Activated CD4-positive, alpha-beta T cell treated with anti-CD3 and anti-CD28 coated beads, Interleukin-2, Interleukin-6, amounts not matched to agents 100 ng/mL and 50 ng/mL, durations not matched to agents 16 hours and 8 hours (primary cell): ENCODE results near the gene LAMB2.

Experiments
- DNase-seq: peaks from one replicate; pipeline ENCODE4 v3.0.0-alpha.2; 2020

LAMB2 gene

DNA sequence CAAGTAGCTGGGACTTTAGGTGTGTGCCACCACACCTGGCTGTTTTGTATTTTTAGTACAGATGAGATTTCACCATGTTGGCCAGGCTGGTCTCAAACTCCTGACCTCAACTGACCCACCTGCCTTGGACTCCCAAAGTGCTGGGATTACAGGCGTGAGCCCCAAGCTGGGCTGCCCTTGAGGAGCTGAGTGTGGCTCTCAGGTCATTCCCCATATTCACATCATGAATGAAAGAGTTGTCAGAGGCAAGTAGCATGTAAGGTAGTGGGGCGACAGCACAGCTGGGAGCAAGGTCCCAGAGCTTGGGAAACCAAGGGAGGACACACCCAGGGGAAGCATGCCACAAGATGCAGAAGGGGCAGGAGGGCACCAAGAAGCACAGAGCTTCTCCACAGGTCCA, 28.3 kb upstream of the LAMB2 start:
- DNase-seq, result no peak

DNA sequence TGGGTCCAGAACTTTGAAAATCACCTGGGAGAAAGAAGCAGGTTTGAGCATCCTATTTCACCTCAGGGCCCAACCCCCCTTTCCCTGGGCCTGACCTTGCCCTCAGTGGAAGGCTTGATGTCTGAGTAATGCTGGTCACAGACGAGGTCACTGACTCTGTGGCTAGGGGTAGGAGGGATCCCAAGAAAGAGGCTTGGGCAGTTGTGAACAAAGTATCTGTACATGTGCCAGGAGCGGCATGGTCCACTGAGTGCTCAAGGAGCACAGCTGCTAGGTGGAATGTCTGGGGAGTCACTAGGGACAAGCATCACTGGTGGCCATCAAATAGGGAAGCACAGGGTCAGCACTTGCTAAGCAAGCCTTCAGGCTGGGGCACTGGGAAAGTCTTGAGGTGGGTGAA, 25.9 kb upstream of the LAMB2 start:
- DNase-seq, result no peak

DNA sequence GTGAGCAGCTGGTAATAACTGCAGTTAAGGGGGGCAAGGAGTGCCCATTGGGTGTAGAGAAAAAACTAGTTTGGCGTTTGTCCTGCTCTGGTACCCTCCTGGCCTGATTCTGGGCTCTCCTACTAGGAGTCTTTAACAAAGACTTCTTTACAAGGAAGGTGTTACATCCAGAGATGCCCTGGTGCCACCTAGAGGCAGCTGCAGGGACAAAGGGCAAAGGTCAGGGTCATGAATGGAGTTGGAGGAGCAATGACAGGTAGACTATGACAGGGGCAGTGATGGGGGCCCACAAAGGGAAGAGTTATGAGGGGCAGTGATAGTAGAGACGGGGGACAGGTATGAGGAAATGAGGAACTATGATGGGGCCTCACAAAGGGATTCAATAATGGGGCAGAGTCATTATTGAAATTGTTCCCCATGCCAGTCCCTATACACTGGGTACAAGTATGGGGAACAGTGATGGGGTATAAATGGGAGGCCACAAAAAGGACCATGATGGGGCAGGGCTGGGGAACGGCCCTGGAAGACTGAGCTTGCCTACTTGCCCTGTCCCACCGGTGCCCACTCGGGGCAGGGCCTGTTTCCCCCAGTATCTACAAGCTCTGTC, 25.4 kb upstream of the LAMB2 start:
- peak; percentile 71 for DNase-seq

DNA sequence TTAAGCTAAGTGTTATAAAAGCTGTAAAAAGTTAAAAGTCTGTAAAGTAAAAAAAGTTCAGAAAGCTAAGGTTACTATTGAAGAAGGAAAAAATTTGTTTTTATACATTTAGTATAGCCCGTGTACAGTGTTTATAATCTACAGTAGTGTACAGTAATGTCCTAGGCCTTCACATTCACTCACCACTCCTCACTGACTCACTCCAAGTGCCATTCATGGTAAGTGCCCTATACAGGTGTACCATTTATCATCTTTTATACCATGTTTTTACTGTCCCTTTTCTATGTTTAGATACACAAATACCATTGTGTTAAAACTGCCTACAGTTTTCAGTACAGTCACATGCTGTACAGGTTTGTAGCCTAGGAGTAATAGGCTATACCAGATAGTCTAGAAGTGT, 24.4 kb upstream of the LAMB2 start:
- no peak for DNase-seq

DNA sequence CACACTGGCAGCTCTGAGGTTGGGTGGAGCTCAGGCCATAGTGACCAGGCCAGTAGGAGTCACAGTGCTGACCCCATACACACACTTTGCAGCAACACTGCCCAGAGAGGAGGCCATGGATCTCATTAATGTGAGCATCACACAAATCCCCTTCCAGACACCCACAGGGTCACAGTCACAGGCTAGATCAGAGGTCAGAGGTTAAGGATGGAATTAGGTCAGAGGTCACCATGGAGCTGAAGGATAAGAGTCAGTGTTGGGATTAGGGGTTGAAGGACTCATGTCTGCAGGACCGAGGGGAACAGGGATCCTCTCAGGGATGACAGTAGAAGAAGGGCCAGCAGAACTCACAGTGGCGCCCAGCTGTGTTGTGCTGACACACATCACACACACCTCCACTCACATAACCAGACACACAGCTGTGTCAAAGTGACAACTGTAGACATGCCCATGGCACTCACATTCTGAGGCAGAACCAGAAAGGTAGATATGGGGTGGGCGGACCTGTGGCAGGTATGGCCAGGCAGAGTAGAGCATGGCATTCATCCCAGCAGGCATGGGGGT, 20.6 kb upstream of the LAMB2 start:
- DNase-seq, result no peak

DNA sequence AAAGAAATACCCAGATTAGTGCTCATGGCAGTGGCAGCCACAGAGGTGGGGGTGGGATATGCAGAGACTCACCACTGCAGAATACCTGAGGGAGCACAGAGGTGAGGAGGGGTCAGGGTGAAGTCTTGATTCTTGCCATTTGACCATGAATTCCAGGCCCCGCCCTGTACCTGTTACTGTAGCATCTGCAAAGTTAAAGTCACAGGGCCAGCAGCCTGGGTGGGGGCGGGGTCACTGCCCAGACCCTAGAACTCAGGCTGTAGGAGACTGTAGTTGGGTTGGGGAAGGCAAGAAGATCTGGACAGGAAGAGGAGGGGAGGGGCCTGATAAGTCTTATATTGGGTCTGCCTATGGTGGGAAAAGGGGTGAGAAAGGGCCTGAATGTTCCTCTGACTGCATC, 18.8 kb upstream of the LAMB2 start:
- DNase-seq, result no peak

DNA sequence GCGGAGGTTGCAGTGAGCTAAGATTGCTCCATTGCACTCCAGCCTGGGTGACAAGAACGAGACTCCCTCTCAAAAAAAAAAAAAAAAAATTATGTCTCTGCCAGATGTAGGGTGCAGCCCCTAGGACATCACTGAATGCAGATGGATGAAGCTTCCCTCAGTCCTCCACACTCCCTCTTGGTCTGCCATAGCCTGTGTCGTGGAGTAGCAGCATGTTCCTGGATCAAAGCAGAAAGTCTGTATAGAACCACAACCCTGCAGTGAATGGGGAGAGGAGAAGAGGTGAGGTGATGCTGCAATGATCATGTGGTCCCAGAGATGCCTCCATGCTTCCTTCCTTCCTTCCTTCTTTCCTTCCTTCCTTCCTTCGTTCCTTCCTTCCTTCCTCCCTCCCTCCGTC, 15.3 kb upstream of the LAMB2 start:
- DNase-seq, result no peak

DNA sequence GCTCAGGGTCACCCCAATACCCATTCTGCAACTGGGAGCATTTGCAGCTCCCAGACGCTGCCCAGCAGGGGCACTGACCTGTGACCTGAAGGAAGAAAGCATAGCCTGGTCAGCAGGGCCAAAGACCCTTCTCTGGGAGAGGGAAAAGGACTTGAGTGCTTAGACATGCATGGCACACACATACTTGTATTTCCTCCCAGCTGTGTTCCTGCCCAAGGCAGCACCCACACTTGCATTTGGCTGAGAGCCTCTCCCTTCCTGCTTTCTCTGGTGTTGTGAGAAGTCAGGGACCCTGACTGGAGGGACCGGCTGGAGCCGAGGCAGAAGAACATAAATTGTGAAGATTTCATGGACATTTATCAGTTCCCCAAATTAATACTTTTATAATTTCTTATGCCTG, 7.2 kb upstream of the LAMB2 start:
- no peak for DNase-seq

DNA sequence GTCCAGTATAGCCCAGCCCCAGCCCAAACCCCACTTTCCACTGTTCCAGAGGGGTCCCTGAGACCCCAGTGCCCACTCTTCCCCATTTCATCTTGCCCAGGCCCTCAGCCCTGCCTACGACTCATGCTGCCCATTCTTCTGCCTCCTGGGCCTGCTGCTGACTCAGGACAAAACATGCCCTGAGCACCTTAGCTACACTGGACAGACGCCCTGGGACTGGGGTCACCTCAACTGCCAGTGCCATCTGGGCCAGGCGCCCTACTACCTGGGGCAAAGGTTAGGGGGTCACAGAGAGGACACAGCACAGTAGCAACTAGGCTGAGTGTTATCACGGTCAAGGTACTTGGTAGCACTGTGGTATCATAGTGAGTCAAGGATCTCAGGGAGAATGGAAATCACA, 2.6 kb upstream of the LAMB2 start:
- no peak for DNase-seq

DNA sequence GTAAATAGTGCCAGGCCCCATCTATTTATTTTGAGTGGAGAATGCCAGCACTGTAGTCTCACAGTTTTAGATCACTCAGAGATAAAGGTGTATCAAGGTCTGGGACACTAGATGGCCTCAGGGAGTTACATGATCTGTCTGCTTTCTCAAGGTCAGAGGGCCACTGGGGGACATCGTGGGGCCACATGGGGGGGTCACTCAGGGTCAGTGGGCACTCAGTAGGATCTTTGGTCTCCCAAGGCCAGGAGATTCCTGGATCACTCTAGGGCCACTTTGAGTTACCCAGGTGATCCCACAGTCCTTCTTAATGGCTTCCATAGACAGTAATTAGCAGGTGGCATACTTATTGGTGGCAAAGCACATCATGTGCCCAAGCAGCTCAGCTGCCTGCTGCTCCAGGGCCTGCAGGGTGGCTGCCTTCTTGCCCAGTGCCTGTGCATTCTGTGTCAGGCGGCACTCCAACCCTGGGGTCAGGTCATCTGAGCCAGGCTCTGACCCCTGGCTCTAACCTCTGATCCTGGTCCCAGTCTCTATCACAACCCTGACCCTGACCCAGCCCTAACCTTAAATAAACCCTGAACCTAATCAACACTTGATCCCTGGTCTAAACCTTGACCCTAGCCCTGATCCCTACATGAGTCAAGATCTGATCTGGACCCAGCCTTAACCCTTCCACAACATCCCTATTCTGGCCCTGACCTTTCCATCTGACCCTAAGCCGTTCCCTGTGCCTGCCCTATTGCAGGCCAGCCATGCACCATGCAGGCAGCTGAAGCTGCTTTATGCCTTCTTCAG, 1.8 kb upstream of the LAMB2 start:
- no peak for DNase-seq

DNA sequence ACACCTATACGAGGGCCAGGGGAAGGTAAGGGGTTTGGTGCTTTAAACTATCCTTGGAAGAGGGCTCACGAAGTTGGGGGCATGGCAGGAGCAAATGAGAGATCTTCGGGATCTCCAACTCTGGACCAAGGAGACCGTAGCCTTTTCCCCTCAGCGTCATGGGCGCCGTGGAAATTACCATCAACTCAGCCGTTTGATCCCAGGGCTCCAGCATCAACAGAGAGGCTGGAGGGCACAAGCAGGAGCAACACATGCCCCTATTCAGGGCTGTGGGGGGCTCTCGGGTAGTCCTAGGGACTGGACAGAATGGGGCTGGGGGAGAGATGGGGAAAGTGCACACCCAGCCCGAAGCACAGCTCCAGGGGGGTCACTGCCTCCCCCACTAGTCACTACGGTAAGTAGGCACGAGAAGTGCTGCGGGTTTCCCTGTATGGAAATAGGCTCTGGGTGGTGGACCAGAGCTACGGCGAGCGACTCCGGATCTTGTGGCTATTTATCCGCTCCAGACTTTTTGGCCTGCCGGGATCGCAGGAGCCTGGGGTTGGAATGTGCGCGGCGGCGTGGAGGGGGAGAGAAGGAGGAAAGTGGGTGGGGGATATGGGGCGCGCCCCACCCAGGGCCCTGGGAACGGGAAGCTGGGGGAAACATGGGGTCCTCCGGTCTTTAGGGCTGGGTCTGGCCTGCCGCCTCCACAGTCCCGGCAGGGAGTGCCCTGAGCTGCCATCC, 539 bp upstream of the LAMB2 start:
- no peak for DNase-seq

DNA sequence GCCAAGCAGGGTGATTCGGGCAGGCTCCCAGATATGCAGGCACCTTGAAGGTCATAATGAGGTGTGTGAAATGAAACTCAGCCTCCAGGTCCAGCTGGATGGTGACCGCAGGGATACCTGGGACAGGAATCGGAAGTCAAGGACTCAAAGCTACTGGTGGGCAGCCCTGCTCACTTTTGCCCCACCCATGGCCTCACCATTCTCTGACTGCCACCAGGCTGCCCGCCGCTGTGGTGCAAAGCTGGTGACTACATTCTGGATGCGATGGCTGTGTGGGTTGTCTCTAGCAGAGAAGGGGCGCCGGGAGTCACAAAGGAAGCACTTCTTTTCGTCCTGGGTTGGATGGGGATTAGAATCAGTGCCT, 795 bp downstream of the LAMB2 start:
- DNase-seq, result no peak

DNA sequence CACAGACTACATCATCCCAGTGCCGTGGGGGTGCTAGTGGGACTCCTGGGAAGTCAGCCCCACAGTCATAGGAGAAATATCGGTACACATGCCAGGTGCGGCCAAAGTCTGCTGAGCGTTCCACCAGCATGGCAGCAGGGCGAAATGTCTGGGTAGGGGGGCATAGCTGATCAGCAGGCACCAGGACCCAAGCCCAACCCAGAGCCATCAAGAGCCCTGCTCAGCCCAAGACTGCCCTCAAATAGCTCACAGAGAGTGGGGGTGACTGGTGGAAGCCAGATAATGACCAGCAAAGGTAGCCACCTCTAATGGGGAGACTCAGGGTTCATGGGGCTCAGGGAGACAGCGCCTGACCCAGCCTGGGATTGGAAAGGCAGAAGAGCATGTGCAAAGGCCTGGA, 1.3 kb downstream of the LAMB2 start:
- DNase-seq, result no peak

DNA sequence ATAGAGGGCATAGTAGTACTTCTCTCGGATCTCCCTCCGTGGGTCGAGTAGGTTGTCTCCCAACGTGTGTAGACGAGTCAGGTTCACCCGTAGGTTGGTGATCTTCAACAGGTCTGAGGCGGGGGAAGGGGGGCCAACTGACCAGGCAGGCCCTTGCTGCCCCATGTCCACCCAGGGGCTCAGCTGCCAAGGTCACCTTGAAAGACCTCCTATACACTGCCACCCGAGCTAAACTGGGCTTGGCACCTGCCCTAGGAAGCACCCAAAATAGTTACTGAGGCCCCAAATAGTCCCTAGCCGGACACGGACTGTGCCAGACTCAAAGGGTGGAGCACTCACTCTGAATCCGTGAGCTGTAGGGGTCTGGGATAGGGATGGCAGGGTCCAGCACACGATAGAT, 1.8 kb downstream of the LAMB2 start:
- no peak for DNase-seq

DNA sequence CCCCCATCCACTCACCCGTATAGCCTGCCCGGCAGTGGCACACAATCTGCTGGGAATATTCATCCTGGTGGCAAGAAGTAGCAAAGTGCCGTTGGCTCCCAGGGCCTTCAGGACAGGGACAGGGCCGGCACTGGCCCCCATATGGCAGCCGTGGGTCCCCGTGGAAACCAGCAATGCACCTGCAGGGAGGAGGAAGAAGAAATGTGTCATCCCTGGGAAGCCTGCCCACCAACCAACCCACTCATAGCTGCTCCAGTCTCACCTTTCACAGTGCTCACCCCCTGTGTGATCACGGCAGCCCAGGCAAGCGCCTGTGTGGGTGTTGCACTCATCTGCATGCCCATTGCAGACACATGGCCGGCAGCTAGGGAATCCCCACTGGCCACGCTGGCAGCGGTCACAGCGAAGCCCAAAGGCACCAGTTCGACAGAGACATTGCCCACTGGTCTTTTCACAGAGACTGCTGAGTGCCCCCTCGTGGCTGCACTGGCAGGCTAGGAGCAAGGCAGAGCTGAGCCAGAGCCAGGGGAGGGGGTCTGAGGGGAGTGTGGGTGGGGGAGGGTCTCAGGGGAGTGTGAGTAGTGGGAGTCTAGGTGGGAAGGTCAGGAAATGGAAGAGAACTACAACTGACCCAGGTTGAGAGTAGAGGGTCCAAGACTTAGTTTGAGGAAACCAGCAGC, 7.7 kb downstream of the LAMB2 start:
- no peak for DNase-seq

DNA sequence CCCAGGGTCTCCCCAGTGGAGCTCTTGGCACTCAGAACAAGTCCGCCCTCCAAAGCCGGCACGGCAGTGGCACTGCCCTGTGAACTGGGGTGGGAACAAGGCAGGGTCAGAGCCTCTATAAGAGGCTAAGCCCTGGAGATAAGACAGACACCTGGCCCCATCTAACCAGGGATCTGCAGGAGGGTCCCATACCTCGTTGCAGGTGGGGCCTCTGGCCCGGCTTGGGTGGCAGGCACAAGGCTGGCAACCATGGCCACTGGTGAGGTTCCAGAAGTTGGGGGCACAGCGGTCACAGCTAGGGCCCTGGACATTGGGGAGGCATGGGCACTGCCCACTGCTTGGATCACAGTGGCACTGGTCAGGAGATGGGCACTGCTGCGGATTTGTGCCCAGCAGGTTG, 8.6 kb downstream of the LAMB2 start:
- no peak for DNase-seq

DNA sequence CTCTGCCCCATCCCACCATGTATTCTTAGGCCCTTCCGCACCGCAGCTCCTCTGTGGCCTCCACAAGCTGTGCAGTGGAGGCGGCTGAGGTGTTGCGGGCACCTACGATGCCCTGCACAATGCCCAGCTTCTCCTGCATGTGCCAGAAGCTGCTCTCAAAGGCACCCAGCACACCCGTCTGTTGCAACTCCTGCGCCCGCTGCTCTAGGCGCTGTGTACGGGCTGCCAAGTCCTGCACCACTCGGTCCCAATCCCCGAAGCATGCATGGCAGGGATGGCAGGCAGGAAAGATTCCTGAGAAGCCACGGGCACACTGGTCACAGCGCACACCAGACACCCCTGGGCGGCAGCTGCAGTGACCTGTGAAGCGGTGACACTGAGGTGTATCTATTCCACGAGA, 9.2 kb downstream of the LAMB2 start:
- DNase-seq, result no peak

DNA sequence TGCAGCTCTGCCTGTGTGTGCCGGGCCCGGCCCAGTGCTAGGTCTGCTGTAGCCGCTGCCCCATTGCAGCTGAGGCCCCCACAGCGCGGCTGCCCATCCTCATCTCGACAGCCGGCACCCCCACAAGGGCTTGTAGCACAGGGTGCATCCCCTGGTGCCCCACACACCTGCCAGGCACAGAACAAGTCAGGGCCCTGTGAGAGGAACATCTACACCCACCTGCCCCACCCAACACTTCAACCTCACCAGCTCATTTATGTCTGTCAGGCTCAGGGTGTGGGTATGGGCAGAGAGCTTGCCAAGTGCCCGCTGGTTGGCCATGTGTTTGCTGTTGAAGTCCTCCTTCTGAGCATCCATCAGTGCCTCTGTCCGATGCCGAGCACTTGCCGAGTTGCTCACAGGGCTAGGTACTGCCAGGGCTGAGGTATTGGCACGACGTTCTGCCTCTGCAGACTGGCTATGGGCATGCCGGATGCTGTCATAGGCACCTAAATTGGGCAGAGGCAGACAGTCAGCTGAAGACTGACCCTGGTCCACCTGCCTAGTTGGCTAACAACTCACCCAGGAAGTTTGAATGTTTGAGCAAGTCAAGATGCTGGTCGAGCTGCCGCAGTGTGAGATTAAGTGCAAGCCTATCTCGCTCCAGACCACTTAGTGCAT, 9.8 kb downstream of the LAMB2 start:
- no peak for DNase-seq

DNA sequence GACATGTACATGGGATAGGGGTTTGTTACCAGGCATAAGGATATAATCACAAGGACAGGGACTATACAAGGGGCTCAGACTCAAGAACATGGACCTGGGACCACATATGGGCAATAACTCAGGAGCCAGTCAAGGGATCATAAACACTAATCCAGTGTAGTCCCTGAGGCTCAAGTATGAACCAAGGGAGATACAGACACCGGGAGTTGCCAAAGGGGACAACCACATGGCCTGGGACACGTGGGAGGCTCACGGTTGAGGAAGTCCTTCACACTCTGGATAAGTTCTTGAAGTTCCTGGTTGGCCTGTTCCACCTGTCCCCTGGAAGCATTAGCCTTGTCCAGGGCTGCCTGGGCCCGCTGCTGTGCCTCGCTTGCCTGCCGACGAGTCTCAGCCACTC, 10.4 kb downstream of the LAMB2 start:
- DNase-seq, result no peak

DNA sequence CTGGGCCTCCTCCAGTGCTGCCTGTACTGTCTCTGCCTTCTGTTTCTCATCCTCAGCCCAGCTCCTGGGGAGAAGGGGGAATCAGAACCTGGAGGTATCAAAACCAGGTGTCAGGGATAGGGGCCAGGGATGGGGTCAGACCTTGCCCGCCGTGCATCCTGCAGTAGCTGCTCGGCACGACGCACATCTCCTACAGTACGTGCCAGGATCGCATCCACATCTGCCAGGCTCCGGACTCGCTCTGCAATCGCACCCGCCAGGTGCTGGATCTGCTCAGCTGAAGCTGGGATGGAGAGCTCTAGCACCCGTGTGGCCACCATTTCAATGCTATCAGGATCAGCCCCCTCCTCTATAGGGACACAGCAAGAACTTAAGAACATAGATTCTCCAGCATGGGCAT, 10.8 kb downstream of the LAMB2 start:
- no peak for DNase-seq

DNA sequence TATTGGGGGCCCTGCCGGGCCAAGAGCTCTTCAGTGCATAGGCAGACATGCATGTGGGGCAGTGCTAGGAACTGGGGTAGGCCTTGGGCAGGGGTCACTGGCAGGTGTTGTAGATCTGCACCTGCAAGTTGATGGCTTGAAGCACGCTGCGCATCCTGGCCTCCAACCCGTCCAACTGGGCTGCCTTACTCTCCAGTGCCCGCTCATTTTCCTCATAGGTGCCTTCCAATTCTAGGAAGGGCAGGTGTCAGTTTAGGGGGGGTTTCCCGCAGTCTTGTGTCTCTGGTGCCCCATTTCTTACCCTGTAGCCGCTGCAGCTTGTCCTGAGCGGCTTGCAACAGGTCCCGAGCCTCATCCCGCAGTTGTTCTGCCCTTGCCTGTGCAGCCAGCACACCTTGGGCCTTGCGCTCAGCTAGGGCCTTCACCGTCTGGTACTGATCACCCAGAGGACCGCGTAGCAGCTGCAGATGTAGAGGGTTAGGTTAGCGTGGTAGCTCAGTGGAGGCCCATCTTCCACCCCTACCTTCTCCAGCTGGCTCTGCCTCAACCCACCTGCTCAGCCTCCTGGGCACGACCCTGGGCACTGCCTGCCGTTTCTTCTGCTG, 11.6 kb downstream of the LAMB2 start:
- DNase-seq, result no peak

DNA sequence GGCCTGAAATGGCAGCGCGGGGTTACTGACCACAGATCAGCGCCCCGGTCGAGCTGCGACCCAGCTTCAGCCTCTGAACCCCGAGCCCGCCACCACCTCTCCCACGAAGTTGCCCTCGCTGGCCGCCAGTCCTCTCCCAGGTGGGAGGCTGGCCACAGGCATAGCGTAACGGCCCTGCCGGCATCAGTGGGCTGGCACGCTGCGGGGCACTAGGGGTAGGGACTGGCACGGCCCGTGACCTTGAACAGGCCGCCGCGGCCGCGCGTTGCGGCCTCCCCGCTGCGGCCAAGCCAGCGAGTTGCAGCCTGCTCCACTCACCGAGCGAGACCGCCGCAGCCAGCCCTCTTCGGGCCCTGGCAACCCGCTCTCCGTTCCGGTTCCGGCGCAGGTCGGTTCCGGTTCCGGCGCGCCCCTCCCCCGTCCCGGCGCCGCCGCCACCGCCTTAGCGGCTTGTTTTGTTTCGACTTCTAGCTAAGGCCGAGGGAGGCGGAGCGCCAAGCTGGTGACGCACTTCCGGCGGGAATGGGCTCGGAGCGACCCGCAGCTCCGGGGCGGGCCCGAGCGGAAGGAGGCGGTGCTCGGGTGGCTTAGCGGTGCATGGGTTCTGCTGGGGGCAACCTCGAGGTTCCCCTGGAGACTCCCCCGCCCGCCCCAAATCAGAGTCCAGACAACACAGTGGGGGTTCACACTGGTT, 12.3 kb downstream of the LAMB2 start, which contains the start of gene USP19:
Gene USP19 (minus strand): TSS at position 386 of the 694 bp plus-strand sequence. CDS start 1,678 bp downstream, outside the sequence.
- DNase-seq, result peak; percentile 96
